Measurements from ENCODE around the gene HSPA4L.
A peak's percentile ranks its signal among the peaks of the same experiment; 100 is the strongest.

Gene HSPA4L

GRCh38 chr4:127870281-127870680 lies 88.2 kb downstream of the HSPA4L start:
- no peak overlapping the region for H3K4me3 ChIP-seq (ENCODE audit: low read depth, low read length)
- peak overlapping the region; percentile 41; the same call in 1 of the 2 replicates for H3K27ac ChIP-seq (ENCODE audit: low read depth, low read length)
- no peaks in the 10 kb centered on the region for H3K27me3 ChIP-seq (ENCODE audit: insufficient read depth, low read length)
- no peak overlapping the region for H2AFZ ChIP-seq (ENCODE audit: low read length, unreplicated experiment)
- peaks cover 11% of the 10 kb centered on the region for H3K4me1 ChIP-seq (ENCODE audit: control insufficient read depth, insufficient read depth, low read length, unreplicated experiment)
- H3K79me2 ChIP-seq (ENCODE audit: control insufficient read depth, insufficient read depth, low read length, unreplicated experiment): peaks cover 3% of the 10 kb centered on the region
- 0 out of 2 replicates have a peak, but pooled peaks cover 4% of the 10 kb centered on the region for H3K36me3 ChIP-seq (ENCODE audit: insufficient read depth, low read length)

- Histone ChIP-seq H3K27me3 (ENCODE audit: insufficient read depth, low read length) (no peaks in the 10 kb centered on the region), H3K4me3 (ENCODE audit: low read depth, low read length) (no peak overlapping the region), H3K27ac (ENCODE audit: low read depth, low read length) (peak overlapping the region; percentile 41), H3K79me2 (ENCODE audit: control insufficient read depth, insufficient read depth, low read length, unreplicated experiment) (peaks cover 3% of the 10 kb centered on the region), H2AFZ (ENCODE audit: low read length, unreplicated experiment) (no peak overlapping the region), H3K36me3 (ENCODE audit: insufficient read depth, low read length) (0 out of 2 replicates have a peak, but pooled peaks cover 6% of the 10 kb centered on the region), H3K4me1 (ENCODE audit: control insufficient read depth, insufficient read depth, low read length, unreplicated experiment) (peaks cover 11% of the 10 kb centered on the region)
Measured at GRCh38 chr4:127870688-127871087, 88.6 kb downstream of the HSPA4L start.

- no peak overlapping the region for H2AFZ ChIP-seq (ENCODE audit: low read length, unreplicated experiment)
- H3K79me2 ChIP-seq (ENCODE audit: control insufficient read depth, insufficient read depth, low read length, unreplicated experiment): peaks cover 5% of the 10 kb centered on the region
- 0 out of 2 replicates have a peak, but pooled peaks cover 6% of the 10 kb centered on the region for H3K36me3 ChIP-seq (ENCODE audit: insufficient read depth, low read length)
- no peaks in the 10 kb centered on the region for H3K27me3 ChIP-seq (ENCODE audit: insufficient read depth, low read length)
- H3K27ac ChIP-seq (ENCODE audit: low read depth, low read length): no peak overlapping the region
- H3K4me3 ChIP-seq (ENCODE audit: low read depth, low read length): no peak overlapping the region
- H3K4me1 ChIP-seq (ENCODE audit: control insufficient read depth, insufficient read depth, low read length, unreplicated experiment): peaks cover 5% of the 10 kb centered on the region
Measured at GRCh38 chr4:127875791-127876190, 93.7 kb downstream of the HSPA4L start.

GRCh38 chr4:127880763-127881562 lies 98.8 kb downstream of the HSPA4L start, which contains the start of gene PLK4:
Gene PLK4 (plus strand): TSS chr4:127880893. CDS start chr4:127881135, 242 bp downstream.
- Histone ChIP-seq H3K27me3 (ENCODE audit: insufficient read depth, low read length) (no peaks in the 10 kb centered on the region), H3K27ac (ENCODE audit: low read depth, low read length) (peak within 1 kb of the TSS; percentile 75), H2AFZ (ENCODE audit: low read length, unreplicated experiment) (peak within 1 kb of the TSS; percentile 98), H3K4me1 (ENCODE audit: control insufficient read depth, insufficient read depth, low read length, unreplicated experiment) (peaks cover 14% of the 10 kb centered on the region), H3K79me2 (ENCODE audit: control insufficient read depth, insufficient read depth, low read length, unreplicated experiment) (peaks cover 43% of the 10 kb centered on the region), H3K4me3 (ENCODE audit: low read depth, low read length) (peak within 1 kb of the TSS; percentile 94), H3K36me3 (ENCODE audit: insufficient read depth, low read length) (peaks cover 13% of the 10 kb centered on the region)

GRCh38 chr4:127881563-127881864 lies 99.4 kb downstream of the HSPA4L start:
- peak overlapping the region; percentile 98 for H2AFZ ChIP-seq (ENCODE audit: low read length, unreplicated experiment)

GRCh38 chr4:127888559-127888958 lies 106.4 kb downstream of the HSPA4L start:
- peaks cover 52% of the 10 kb centered on the region for H3K36me3 ChIP-seq (ENCODE audit: insufficient read depth, low read length)
- peaks cover 36% of the 10 kb centered on the region for H3K79me2 ChIP-seq (ENCODE audit: control insufficient read depth, insufficient read depth, low read length, unreplicated experiment)
- no peaks in the 10 kb centered on the region for H3K27me3 ChIP-seq (ENCODE audit: insufficient read depth, low read length)
- no peak overlapping the region for H3K4me3 ChIP-seq (ENCODE audit: low read depth, low read length)
- H3K4me1 ChIP-seq (ENCODE audit: control insufficient read depth, insufficient read depth, low read length, unreplicated experiment): peaks cover 33% of the 10 kb centered on the region
- no peak overlapping the region for H2AFZ ChIP-seq (ENCODE audit: low read length, unreplicated experiment)
- H3K27ac ChIP-seq (ENCODE audit: low read depth, low read length): no peak overlapping the region

More at GRCh38 chr4:127881563-127881864, 99.4 kb downstream of the HSPA4L start:
- peaks cover 18% of the 10 kb centered on the region for H3K36me3 ChIP-seq (ENCODE audit: insufficient read depth, low read length)
- peaks cover 49% of the 10 kb centered on the region for H3K79me2 ChIP-seq (ENCODE audit: control insufficient read depth, insufficient read depth, low read length, unreplicated experiment)
- no peaks in the 10 kb centered on the region for H3K27me3 ChIP-seq (ENCODE audit: insufficient read depth, low read length)
- no peak overlapping the region for H3K27ac ChIP-seq (ENCODE audit: low read depth, low read length)
- peaks cover 19% of the 10 kb centered on the region for H3K4me1 ChIP-seq (ENCODE audit: control insufficient read depth, insufficient read depth, low read length, unreplicated experiment)
- H3K4me3 ChIP-seq (ENCODE audit: low read depth, low read length): peak overlapping the region; percentile 94

- H3K4me1 ChIP-seq (ENCODE audit: control insufficient read depth, insufficient read depth, low read length, unreplicated experiment): peaks cover 31% of the 10 kb centered on the region
- no peaks in the 10 kb centered on the region for H3K27me3 ChIP-seq (ENCODE audit: insufficient read depth, low read length)
- no peak overlapping the region for H3K27ac ChIP-seq (ENCODE audit: low read depth, low read length)
- peak overlapping the region; percentile 8 for H2AFZ ChIP-seq (ENCODE audit: low read length, unreplicated experiment)
- H3K36me3 ChIP-seq (ENCODE audit: insufficient read depth, low read length): peaks cover 49% of the 10 kb centered on the region
- no peak overlapping the region for H3K4me3 ChIP-seq (ENCODE audit: low read depth, low read length)
- peaks cover 29% of the 10 kb centered on the region for H3K79me2 ChIP-seq (ENCODE audit: control insufficient read depth, insufficient read depth, low read length, unreplicated experiment)
Measured at GRCh38 chr4:127889903-127890302, 107.8 kb downstream of the HSPA4L start.
